HG03565 (cell line): ENCODE measurements around the gene RNU5B-1.

Source experiments
- ATAC-seq: cut with Tn5 transposase; IDR thresholded peaks from one replicate; pipeline ENCODE4 v1.9.1; 2021; ENCODE audit warnings: mild to moderate bottlenecking, moderate library complexity; ENCODE audit not compliant: unreplicated experiment

Gene RNU5B-1

DNA sequence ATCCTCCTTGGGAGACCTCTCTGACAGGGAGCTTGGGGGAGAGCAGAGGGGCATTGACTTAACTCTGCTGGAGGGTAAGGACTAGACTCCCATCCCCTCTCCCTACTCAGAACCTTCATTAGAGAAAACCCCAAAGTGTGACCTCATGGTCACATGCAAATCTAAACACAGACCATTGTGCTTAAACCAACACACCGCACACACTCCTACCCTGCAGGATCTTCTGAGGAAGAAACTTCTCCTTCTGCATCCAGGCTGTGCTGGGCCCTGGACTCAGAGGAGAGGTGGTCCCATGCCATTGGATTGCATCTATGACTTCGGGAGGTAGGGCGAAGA, 17.0 kb upstream of the RNU5B-1 start:
- ATAC-seq = no peak

- no peak for ATAC-seq
Observed at GRCh38 chr15:65289261-65289854, 15.1 kb upstream of the RNU5B-1 start.

DNA sequence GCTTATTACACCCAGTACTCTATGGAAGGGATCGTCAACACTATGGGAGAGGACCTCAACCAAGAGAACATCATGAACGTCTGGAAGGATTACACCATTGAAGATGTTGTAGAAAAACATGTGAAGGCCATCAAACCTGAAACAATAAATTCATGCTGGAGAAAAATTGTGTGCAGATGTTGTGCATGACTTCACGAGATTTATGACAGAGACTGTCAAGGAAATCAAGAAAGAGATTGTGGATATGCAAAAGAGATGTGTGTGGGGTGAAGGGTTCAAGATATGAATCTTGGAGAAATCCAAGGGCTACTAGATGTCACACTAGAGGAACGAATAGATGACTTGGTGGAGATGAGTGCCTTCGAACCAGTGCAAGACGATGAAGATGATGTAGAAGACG, 14.2 kb upstream of the RNU5B-1 start:
- no peak for ATAC-seq

- no peak for ATAC-seq
Observed at GRCh38 chr15:65292938-65293518, 11.4 kb upstream of the RNU5B-1 start.

GRCh38 chr15:65298731-65299130, 5.7 kb upstream of the RNU5B-1 start:
- no peak for ATAC-seq

DNA sequence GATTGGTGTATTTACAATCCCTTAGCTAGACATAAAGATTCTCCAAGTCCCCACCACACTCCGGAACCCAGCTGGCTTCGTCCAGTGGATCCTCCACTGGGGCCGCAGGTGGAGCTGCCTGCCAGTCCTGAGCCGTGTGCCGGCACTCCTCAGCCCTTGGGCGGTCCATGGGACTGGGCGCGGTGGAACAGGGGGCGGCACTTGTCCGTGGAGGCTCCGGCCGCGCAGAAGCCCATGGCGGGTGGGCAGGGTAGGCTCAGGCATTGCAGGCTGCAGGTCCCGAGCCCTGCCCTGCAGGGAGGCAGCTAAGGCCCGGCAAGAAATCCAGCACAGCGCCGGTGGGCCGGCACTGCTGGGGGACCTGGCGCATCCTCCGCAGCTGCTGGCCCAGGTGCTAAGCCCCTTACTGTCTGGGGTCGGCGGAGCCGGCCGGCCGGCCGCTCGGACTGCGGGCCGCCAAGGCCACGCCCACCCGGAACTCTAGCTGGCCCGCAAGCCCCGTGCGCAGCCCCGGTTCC, 3.5 kb upstream of the RNU5B-1 start:
- no peak for ATAC-seq

DNA sequence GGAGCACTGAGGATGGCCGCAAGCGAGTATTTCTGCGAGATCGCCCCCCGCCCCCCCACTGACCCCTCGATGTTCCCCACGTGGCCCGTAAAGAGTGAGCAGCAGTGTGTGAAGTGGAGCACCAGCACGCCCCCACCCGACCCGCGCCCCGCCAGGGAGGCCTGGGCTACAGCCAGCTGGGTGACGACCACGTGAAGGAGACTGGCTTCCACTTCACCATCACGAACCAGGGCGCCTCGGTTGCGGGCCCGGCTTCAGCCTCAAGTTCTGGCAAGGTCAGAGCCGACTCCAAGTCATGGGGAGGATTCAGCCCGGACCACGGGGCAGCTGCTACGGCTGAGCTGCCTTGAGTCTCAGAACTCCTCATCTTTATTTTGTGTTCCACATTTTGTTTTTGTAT, 2.4 kb upstream of the RNU5B-1 start:
- no peak for ATAC-seq

DNA sequence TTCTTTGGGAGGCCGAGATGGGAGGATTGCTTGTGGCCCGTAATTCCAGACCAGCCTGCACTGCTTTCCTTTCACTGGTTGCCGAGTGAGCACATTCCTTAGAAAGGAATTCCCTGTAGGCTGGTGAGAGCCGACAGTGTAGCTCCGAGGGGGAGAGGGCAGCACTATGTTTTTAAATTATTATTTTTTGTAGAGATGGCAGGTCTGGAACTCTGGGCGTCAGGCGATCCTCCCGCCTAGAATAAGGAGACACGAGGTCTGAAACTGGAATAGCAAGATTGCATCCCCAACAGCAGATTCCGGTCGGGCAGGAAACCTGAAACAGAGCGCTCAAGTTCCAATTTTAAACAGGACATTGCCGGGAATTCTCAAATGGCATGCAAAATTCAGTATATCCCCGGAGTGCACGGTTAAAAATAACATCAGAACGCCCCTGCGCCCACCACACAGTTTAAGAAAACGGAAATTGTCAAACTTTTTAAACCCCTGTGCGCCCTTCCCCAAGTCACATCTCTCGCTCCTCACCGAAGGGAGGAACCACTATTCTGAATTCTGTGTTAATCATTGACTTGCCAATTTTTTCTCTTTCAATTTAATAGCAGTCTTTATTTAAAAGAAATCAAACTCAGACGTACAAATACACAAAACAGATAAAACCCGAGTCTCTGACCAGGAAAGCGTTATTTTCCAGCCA, 643 bp upstream of the RNU5B-1 start:
- no peak for ATAC-seq

DNA sequence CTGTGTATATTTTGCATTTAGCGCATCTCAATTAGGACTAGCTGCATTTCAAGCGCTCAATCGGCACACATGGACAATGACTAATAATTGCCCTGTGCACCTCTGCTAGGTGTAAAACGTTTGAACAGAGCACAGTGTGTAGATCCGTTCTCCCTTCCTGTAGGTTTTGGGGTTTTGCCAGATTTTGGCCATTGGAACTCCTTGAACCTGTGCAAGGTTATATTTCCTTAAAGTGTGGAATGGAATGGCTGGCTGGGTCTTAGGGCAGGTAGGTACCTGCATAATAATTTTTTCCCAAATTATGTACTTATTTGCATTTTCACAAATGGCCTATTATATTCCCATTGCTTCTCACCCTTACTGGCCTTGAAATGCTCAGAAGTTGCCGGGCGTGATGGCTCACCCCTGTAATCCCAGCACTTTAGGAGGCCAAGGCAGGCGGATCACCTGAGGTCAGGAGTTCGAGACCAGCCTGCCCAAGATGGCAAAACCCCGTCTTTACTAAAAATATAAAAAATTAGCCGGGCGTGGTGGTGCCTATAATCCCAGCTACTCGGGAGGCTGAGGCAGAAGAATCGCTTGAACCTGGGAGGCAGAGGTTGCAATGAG, 777 bp downstream of the RNU5B-1 start:
- ATAC-seq = no peak

GRCh38 chr15:65305776-65306175, 1.3 kb downstream of the RNU5B-1 start:
- ATAC-seq = no peak

- no peak for ATAC-seq
Observed at GRCh38 chr15:65306551-65306950, 2.1 kb downstream of the RNU5B-1 start.

DNA sequence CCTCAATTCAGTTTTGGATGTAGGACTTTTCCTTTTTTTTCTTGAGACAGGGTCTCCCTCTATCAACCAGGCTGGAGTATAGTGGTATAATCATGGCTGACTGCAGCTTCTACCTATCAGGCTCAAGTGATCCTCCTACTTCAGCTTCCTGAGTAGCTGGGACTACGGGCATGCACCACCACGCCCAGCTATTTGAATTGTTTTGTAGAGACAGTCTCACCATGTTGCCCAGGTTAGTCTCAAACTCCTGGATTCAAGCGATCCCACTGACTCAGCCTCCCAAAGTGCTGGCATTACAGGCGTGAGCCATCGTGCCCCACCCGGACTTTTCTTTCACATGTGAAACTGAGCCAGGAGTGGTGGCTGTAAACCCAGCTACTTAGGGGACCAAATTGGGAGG, 3.5 kb downstream of the RNU5B-1 start:
- no peak for ATAC-seq

DNA sequence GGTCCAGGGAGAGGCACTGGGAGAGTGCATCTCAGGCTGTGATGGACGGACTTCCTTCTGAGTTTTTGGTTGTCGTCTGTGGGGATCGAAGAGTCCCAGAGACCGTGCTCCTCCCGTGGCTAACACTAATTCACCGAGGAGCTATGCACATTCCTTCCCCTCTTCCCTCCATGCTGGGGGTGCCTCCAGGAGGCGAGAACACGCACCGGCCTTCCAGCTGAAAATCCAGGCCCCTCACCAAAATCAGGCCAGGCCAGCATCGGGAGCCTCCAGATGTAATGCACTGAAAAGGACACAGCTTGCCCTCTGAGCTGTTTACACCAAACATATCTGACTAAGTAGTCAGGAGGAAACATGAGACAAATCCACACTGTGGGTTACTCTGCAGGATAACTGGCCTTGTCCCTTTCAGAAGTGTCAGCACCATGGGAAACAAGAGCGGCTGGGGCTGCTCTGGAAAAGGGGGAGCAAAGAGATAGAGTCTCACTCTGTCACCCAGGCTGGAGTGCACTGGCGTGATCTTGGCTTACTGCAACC, 5.5 kb downstream of the RNU5B-1 start:
- no peak for ATAC-seq

GRCh38 chr15:65310431-65311137, 6.1 kb downstream of the RNU5B-1 start:
- no peak for ATAC-seq

DNA sequence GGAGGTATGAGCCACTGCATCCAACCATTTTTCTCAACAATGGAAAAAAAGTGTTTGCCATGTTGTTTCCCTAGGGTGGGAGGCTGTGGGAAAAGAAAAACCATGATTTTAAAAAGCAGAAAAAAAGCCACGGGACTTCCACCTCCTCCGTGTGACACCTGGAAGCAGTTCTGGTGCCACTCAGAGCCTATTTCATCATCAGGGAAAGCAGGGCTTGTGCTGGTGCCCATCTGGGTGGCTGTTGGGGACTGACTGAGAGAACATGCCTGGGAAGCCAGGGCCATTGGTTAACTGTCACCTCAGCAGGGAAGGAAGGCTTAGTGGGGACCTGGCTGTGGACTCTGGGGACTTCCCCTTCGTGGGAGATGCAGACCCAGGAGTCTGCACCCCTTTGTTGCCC, 7.3 kb downstream of the RNU5B-1 start:
- no peak for ATAC-seq

- no peak for ATAC-seq
Observed at GRCh38 chr15:65312400-65312916, 8.0 kb downstream of the RNU5B-1 start.

- ATAC-seq = peak; percentile 51
Observed at GRCh38 chr15:65318870-65319356, 14.4 kb downstream of the RNU5B-1 start.

GRCh38 chr15:65323071-65323511, 18.6 kb downstream of the RNU5B-1 start:
- ATAC-seq = no peak

DNA sequence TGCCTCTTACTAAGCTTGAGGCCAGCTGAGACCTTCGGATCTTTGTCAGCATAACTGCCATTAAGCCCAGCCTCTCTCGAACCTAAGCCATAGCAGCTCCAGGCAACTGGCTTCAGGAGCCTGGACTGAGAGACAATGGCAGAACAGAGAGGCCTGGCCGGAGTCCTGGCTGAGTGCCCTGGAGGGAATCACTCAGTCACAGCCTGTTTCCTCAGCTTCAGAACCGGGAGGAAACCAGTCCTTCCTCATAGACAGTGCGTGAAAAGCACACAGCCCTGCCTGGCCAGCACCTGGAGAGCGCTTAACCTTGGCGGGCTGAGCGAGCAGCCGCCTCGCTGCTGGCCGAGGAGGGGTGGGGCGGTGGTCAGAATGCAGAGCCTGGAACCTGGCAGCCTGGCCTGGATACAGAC, 21.6 kb downstream of the RNU5B-1 start:
- ATAC-seq = no peak

DNA sequence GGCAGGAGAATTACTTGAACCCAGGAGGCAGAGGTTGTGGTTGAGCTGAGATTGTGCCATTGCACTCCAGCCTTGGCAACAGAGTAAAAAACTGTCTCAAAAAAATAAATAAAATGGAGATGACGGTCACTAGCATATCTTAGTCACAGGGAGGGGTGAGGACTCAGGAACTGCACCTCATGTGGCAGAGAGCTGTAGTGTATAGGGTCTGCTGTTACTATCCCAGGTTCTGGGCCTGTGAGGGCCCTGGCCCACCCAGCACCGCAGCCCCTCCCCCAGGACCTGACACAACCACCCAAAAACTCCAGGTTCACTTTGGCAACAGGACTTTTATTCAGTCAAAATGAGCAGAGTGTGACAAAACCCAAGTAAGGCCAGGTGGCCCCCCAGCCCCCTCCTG, 22.3 kb downstream of the RNU5B-1 start:
- ATAC-seq = no peak
